ENCODE data around the gene PPIL1.

PPIL1 gene

GRCh38 chr6:36834576-36835341, 39.8 kb downstream of the PPIL1 start:
- no peak for DNase-seq (ENCODE audit: low spot score)

DNA sequence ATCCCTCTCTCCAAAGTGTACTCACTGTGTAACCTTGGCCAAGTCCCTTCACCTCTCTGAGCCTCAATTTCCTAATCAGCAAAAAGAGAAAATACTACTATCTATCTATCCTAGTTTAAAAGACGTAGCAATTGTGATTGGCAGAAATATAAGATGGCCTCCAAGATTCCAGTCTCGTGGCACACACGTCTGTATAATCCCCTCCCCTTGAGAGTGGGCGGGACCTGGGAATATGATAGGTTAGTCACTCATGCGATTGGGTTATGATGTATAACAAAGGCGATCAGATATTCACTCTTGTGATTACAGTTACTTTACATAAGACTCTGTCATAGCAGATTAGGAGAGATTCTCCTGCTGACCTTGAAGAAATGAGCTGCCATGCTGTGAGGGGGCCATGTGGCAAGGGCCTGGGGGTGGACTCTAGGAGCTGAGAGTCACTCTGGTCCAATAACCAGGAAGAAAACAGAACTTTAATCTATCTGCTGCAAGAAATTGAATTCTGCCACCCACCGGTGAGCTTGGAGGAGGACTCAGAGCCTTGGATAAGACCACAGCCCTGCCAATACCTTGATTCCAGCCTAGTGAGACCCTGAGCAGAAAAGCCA, 41.3 kb downstream of the PPIL1 start:
- DNase-seq (ENCODE audit: low spot score): no peak

GRCh38 chr6:36832313-36832712, 42.3 kb downstream of the PPIL1 start:
- DNase-seq (ENCODE audit: low spot score): no peak

DNA sequence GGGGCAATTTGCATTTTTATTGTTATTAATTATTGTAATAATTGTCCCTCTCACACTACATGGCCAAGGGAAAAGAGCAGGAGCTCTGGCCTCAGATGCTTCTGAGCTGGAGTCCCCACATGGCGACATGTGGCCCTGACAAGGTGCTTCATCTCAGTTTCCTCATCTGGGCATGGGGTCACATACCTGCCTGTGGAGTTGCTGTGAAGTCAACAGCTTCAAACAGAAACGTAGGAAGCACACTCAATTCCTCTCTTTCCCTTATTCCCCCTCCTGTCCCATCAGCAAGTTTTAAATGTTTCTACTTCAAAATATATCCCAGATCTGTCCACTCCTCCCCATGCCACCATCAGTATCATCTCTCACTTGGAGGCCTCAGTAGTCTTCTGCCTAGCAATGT, 44.0 kb downstream of the PPIL1 start:
- no peak for DNase-seq (ENCODE audit: low spot score)

DNA sequence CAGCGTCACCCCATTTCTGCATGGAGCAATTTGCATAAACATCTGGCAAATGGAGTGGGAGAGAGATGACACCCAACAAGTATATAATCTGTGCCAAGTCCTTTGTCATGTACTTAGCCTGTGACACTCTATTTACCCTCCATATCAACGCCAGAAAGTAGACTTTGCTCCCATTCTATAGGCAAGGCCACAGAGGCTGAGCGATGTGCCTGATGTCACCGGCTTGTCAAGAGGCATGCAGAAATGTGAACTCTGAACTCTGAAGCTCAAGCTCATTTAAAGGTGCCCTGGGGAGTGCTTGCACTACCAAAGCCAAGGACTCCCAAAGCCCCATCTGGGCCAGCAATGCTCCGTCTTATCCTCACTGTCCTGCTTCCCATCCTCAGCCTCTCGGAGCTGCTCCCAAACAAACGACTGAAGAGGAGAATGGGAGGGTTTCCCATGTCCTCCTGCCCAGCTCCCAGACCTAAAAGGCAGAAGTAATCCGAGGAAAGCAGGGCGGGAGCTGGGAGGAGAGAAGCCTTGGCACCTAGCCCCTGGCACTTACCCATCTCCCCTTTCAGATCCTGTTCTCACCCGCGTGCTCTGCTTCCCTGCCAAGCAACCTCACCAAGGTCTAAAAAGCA, 44.6 kb downstream of the PPIL1 start:
- no peak for DNase-seq (ENCODE audit: low spot score)

DNA sequence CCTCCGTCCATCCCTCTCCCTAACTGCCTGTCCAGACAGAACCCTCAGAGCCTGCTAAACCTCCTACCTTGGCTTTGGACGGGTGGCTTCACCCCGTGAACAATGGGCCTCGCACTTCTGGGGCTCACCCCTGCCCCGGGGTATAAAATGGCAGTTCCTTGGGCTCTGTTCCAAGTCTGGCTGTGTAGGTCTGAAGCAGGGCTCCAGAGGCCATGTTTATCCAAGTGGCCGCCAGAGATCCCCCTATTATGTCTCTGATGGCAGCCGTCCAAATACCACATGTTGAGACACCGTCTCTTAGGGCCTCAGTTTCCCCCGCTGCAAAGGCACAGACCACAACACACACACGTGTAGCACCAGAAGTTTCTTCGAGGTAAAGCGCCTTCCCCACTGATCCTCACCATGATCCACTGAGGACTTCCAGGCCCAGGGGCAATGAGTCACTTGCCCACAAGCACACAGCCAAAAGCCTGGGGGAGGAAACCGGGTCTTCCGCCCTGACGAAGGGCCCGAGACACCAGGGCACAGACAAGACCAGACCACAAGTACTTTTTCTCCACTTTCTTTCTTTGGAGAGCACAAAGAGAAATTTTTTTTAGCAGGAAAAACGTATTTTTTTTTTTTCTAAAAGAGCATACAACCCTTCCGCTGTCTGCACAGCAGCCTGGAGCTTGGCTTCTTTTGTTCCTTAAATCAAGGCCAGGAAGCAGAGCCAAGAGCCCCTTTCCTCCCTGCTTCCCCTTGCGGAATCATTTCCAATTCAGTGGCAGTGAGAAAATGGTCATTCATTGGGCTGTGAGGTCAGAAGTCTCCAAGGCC, 47.1 kb downstream of the PPIL1 start:
- DNase-seq (ENCODE audit: low spot score): no peak

GRCh38 chr6:36826520-36827227, 47.9 kb downstream of the PPIL1 start:
- DNase-seq (ENCODE audit: low spot score): no peak

- DNase-seq (ENCODE audit: low spot score): no peak
Observed at GRCh38 chr6:36825994-36826393, 48.6 kb downstream of the PPIL1 start.

GRCh38 chr6:36825452-36825851, 49.2 kb downstream of the PPIL1 start:
- DNase-seq (ENCODE audit: low spot score): no peak

DNA sequence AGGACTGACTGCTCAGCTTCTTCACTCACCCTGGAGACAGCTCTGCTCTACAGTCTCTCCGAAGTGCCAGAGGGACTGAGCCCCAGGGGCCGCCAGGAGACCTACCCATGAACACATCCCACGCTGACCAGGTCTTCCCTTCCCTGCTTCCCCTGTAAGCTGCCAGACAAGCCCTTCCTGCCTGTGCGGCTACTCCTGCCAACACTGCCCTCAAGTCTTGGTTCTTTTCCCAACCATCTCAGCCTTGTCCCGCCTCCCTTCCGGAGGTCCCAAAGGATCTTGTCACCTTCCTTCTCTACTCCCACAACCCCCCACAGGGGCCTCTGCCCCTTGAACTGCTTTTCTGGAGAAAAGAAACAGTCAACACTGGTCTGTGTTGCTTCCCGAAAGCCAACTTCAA, 50.4 kb downstream of the PPIL1 start:
- no peak for DNase-seq (ENCODE audit: low spot score)

GRCh38 chr6:36823421-36824096, 51.0 kb downstream of the PPIL1 start:
- no peak for DNase-seq (ENCODE audit: low spot score)

GRCh38 chr6:36822506-36823269, 51.9 kb downstream of the PPIL1 start:
- no peak for DNase-seq (ENCODE audit: low spot score)

DNA sequence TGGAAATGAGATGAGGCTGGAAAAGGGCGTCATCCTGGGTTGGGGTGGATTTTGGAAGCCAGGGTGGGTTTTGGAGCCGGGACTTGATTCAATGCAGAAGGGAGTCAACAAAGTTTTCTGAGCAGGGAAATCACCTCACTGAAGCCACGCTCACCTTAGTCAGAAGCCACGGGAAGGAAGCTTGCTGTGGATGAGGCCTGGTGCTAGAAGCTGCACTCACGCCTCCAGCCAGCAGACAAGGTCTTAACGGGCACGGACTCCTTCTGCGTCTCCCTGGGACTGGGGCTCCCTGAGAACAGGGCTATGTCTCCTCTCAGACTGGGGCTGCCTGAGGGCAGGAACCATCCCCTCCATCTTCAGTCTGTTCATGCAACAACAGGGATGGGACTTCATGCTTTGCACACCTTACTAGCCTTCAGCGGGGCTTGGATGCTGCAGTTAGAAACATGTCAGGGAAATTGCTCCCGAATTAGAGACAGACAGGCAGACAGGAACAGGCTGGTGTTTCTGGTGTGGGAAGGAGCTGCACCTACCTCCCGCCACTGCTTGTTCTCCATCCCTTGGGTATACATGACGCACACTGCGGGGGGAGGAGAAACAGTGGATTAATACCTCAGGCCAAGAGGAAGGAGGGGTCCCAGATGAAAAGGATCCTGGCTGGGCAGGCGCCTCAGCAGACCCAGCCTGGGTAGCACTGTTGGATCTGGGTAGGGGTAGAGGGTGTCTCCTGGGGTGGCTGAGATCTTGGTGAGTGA, 52.8 kb downstream of the PPIL1 start:
- DNase-seq (ENCODE audit: low spot score): no peak

GRCh38 chr6:36820700-36821580, 53.7 kb downstream of the PPIL1 start:
- no peak for DNase-seq (ENCODE audit: low spot score)

GRCh38 chr6:36818756-36819155, 55.8 kb downstream of the PPIL1 start:
- DNase-seq (ENCODE audit: low spot score): no peak

DNA sequence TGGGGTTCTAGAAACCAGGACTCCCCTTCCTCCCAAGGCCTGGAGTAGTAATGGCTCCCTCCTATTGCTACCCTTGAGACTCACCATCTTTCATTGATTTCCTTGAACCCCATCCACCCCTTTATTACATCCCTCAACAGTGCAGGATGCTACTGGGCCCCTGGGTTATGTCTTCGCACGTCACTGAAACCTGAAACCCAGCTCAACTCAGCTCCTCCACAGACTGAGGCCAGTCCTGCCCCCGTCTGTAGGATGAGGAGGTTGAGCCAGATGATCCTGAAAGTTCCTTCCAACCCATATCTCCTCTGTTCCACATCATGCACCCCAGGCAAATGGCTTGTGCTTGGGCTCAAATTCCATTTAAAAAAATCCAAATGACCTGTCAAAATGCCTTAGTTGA, 56.8 kb downstream of the PPIL1 start:
- DNase-seq (ENCODE audit: low spot score): no peak

GRCh38 chr6:36817176-36817817, 57.3 kb downstream of the PPIL1 start:
- no peak for DNase-seq (ENCODE audit: low spot score)

Data from RKO (cell line).